ENCODE measurements around the gene ZNF23. TPM values are rescaled to one million over a fixed set of nuclear protein-coding genes. Genes with fewer than 3 reads are reported as not detected.
A peak's percentile ranks its signal among the peaks of the same experiment; 100 is the strongest.

ZNF23 gene
- total and polyA plus RNA-seq, 2 experiments from 2014 or later, result 5.3 to 7.1 TPM

DNA sequence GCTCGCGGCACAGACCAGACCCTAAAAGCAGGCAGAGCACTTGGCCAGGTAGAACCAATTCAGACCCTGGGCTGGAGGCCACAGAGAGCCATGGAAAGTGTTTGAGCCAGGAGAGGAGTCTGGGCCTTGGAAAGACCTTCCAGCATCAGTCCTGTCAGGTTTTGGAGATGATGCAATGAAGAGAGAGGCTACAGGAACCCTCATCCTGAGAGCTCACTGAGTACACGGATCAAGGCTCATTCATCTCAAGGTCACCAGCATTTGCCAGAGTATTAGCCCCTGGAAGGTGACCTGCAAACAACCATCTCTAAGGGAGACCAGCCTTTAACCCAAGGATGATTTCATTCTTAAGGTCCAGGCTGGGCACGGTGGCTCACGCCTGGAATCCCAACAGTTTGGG is 48.0 kb downstream of the ZNF23 start:
- H3K4me2 ChIP-seq, result no peak overlapping the region
- TF ChIP-seq EZH2phosphoT487 (IDR thresholded peaks at IDR 0.05; ENCODE audit: low read depth, severe bottlenecking, unreplicated experiment), result no peak
- H3K4me1 ChIP-seq (ENCODE audit: insufficient read depth), result no peaks in the 10 kb centered on the region
- H3K79me2 ChIP-seq, result no peaks in the 10 kb centered on the region
- no peak overlapping the region for H2AFZ ChIP-seq
- H3K4me3 ChIP-seq, result no peak overlapping the region
- no peaks in the 10 kb centered on the region for H3K9me2 ChIP-seq (replicated peaks; ENCODE audit: insufficient read depth)
- H3K9me3 ChIP-seq (ENCODE audit: low read depth), result no peaks in the 10 kb centered on the region
- H3K36me3 ChIP-seq (replicated peaks; ENCODE audit: insufficient read depth, low read depth), result no peaks in the 10 kb centered on the region
- no peak overlapping the region for H3K27ac ChIP-seq
- H3K27me3 ChIP-seq, result peaks cover 10% of the 10 kb centered on the region
- WGBS (ENCODE audit: low lambda C conversion rate, missing lambda C conversion rate), result 93% methylated on average over 5 of the region's 5 CpGs
- H4K20me1 ChIP-seq (ENCODE audit: insufficient read depth, poor library complexity, severe bottlenecking), result no peaks in the 10 kb centered on the region
- DNase-seq (ENCODE audit: low spot score), result no peak

DNA sequence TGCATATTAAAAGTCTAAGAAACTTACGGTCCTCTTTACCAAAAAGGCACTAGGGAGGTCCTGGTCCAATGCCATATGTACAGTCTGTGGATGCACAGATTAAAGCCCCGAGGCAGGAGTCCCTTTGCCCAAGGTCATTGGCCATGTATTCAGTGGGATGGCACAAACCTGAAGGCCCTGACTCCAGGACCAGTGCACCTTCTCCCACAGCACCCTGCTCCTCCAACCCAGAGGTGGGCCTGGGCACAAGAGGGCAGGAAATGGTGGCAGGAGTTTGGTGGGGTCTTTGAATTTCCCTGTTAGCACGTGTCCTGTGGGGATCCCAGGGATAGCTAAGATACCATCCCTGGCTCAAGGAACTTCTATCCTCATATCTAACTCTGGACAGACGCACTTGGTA is 48.7 kb downstream of the ZNF23 start:
- 75% methylated on average over 4 of the region's 4 CpGs for WGBS (ENCODE audit: low lambda C conversion rate, missing lambda C conversion rate)
- H3K27me3 ChIP-seq, result peaks cover 11% of the 10 kb centered on the region
- H2AFZ ChIP-seq, result no peak overlapping the region
- no peak overlapping the region for H3K4me3 ChIP-seq
- TF ChIP-seq, protein P1, sequence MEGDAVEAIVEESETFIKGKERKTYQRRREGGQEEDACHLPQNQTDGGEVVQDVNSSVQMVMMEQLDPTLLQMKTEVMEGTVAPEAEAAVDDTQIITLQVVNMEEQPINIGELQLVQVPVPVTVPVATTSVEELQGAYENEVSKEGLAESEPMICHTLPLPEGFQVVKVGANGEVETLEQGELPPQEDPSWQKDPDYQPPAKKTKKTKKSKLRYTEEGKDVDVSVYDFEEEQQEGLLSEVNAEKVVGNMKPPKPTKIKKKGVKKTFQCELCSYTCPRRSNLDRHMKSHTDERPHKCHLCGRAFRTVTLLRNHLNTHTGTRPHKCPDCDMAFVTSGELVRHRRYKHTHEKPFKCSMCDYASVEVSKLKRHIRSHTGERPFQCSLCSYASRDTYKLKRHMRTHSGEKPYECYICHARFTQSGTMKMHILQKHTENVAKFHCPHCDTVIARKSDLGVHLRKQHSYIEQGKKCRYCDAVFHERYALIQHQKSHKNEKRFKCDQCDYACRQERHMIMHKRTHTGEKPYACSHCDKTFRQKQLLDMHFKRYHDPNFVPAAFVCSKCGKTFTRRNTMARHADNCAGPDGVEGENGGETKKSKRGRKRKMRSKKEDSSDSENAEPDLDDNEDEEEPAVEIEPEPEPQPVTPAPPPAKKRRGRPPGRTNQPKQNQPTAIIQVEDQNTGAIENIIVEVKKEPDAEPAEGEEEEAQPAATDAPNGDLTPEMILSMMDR (IDR thresholded peaks at IDR 0.05; ENCODE audit: poor library complexity), result no peak
- no peak for TF ChIP-seq EZH2 (IDR thresholded peaks at IDR 0.05; ENCODE audit: borderline replicate concordance)
- no peak for TF ChIP-seq EZH2phosphoT487 (IDR thresholded peaks at IDR 0.05; ENCODE audit: low read depth, severe bottlenecking, unreplicated experiment)
- H3K27ac ChIP-seq, result no peak overlapping the region
- no peaks in the 10 kb centered on the region for H3K4me1 ChIP-seq (ENCODE audit: insufficient read depth)
- H3K9me3 ChIP-seq (ENCODE audit: low read depth), result no peaks in the 10 kb centered on the region
- DNase-seq (ENCODE audit: low spot score), result no peak
- H3K79me2 ChIP-seq, result no peaks in the 10 kb centered on the region
- H4K20me1 ChIP-seq (ENCODE audit: insufficient read depth, poor library complexity, severe bottlenecking), result no peaks in the 10 kb centered on the region
- no peaks in the 10 kb centered on the region for H3K9me2 ChIP-seq (replicated peaks; ENCODE audit: insufficient read depth)
- H3K36me3 ChIP-seq (replicated peaks; ENCODE audit: insufficient read depth, low read depth), result no peaks in the 10 kb centered on the region
- H3K4me2 ChIP-seq, result no peak overlapping the region

DNA sequence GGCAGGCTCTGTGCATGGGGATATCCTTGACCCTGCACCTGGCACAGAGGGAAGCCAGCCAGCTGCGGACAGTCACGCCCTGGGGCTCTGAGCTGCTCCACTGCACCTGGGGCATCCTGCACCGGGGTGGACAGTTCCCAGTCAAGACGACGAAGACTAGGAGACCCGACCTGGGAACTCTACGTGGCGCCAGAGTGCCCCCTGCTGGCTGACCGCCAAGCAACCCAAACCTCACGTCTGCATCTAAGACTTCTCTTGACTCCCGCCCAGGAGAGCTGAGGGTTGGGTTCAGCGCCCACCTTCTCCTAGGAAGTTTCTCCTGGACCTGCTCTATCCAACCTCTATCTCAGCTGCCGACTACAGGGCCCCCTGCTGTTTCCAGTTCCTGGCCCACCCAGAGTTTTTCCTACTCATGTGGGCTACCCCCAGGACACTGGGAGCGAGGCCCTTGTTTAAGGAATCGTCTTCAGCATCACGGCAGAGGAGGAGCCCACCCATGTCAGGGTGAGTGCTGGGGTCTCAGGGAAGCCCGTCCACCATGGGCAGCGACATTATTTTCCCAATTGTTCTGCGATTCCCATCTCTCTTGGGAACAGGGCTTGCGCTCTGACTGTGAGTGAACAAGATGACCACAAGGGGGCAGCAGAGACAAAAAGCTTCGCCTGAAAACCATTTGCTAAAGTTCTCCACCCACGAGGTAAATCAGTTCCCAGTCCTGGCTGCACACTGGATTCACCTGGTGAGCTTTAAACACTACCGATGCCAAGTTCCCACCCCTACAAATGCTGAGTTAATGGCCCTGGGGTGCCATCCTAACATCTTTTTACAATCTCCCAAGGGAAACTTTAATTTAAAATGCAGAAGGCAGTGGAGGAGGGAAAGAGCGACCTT is 49.5 kb downstream of the ZNF23 start:
- peak; percentile 89 for DNase-seq (ENCODE audit: low spot score)
- H4K20me1 ChIP-seq (ENCODE audit: insufficient read depth, poor library complexity, severe bottlenecking), result no peaks in the 10 kb centered on the region
- no peaks in the 10 kb centered on the region for H3K9me3 ChIP-seq (ENCODE audit: low read depth)
- H3K27me3 ChIP-seq, result peaks cover 12% of the 10 kb centered on the region
- no peaks in the 10 kb centered on the region for H3K36me3 ChIP-seq (replicated peaks; ENCODE audit: insufficient read depth, low read depth)
- no peaks in the 10 kb centered on the region for H3K79me2 ChIP-seq
- H3K4me2 ChIP-seq, result peak overlapping the region; percentile 53
- H3K9me2 ChIP-seq (replicated peaks; ENCODE audit: insufficient read depth), result no peaks in the 10 kb centered on the region
- TF ChIP-seq, protein P1 (IDR thresholded peaks at IDR 0.05; ENCODE audit: poor library complexity), result peak; percentile 81
- no peak for TF ChIP-seq EZH2 (IDR thresholded peaks at IDR 0.05; ENCODE audit: borderline replicate concordance)
- H2AFZ ChIP-seq, result no peak overlapping the region
- 10% methylated on average over 24 of the region's 24 CpGs for WGBS (ENCODE audit: low lambda C conversion rate, missing lambda C conversion rate)
- H3K4me3 ChIP-seq, result no peak overlapping the region
- H3K4me1 ChIP-seq (ENCODE audit: insufficient read depth), result no peaks in the 10 kb centered on the region
- no peak overlapping the region for H3K27ac ChIP-seq

DNA sequence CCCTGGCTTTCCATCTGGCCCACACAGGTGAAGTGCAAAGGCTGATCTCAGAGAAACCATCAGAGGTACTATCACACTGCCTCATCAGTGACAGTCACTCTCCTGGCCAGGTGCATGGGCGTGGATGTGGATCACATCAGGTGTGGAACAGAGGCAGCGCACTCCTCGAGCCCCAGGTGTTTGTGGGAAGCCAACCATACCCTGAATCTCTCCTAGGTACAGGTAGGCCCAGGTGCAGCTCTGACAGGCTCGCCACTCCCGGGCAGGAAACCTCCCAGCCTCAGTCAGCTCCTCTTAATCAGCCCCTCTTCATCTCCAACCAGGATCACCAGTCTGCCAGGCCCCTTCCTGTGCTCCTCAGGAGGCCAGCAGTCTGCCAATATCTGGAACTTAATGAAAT is 51.9 kb downstream of the ZNF23 start:
- no peaks in the 10 kb centered on the region for H3K36me3 ChIP-seq (replicated peaks; ENCODE audit: insufficient read depth, low read depth)
- WGBS (ENCODE audit: low lambda C conversion rate, missing lambda C conversion rate), result 84% methylated on average over 5 of the region's 5 CpGs
- H3K9me3 ChIP-seq (ENCODE audit: low read depth), result no peaks in the 10 kb centered on the region
- no peak overlapping the region for H3K4me3 ChIP-seq
- peaks cover 14% of the 10 kb centered on the region for H3K27me3 ChIP-seq
- no peak for DNase-seq (ENCODE audit: low spot score)
- no peak overlapping the region for H3K27ac ChIP-seq
- no peaks in the 10 kb centered on the region for H3K4me1 ChIP-seq (ENCODE audit: insufficient read depth)
- no peak overlapping the region for H2AFZ ChIP-seq
- H3K9me2 ChIP-seq (replicated peaks; ENCODE audit: insufficient read depth), result no peaks in the 10 kb centered on the region
- no peaks in the 10 kb centered on the region for H4K20me1 ChIP-seq (ENCODE audit: insufficient read depth, poor library complexity, severe bottlenecking)
- H3K79me2 ChIP-seq, result no peaks in the 10 kb centered on the region
- no peak overlapping the region for H3K4me2 ChIP-seq
- TF ChIP-seq EZH2 (IDR thresholded peaks at IDR 0.05; ENCODE audit: borderline replicate concordance), result no peak
- TF ChIP-seq, protein P1 (IDR thresholded peaks at IDR 0.05; ENCODE audit: poor library complexity), result no peak
- no peak for TF ChIP-seq EZH2phosphoT487 (IDR thresholded peaks at IDR 0.05; ENCODE audit: low read depth, severe bottlenecking, unreplicated experiment)
